AG04450 (cell line): ENCODE data around the gene HNRNPK. TPM values are rescaled to one million over a fixed set of nuclear protein-coding genes. Genes with fewer than 3 reads are reported as not detected.

Source experiments
- CTCF ChIA-PET: fragments of 300-600, 350-600 bp; formaldehyde crosslinking; extraction: SDS; loops from one replicate; lab custom pipeline; 2022; ENCODE audit warnings: antibody characterized with exemption, inconsistent platforms; lab: Charles Lee
- POLR2A ChIA-PET: fragments of 350-600 bp; formaldehyde crosslinking; extraction: SDS; loops from one replicate; lab custom pipeline; 2021; ENCODE audit warnings: antibody characterized with exemption, inconsistent platforms; lab: Yijun Ruan, JAX
- DNase-seq: peaks from one replicate; pipeline ENCODE4 v3.0.0-alpha.2; 2011; ENCODE audit warnings: low read depth, low spot score
- H3K27ac ChIP-seq: one replicate; pipeline ENCODE4 v1.5.1; 2012; ENCODE audit warnings: low read depth, low read length, control low read depth
- H3K27me3 ChIP-seq: one replicate; pipeline ENCODE4 v1.6.0; 2012; ENCODE audit warnings: low read length; ENCODE audit not compliant: control insufficient read depth, insufficient read depth
- H3K4me3 ChIP-seq: 2 replicates; pipeline ENCODE4 v1.5.1; 2011; ENCODE audit warnings: mild to moderate bottlenecking, low read depth, low read length, control low read depth
- H3K9me3 ChIP-seq: 2 replicates; pipeline ENCODE4 v1.5.1; 2012; ENCODE audit warnings: low read length; ENCODE audit not compliant: control insufficient read depth, insufficient read depth
- CTCF ChIP-seq: IDR thresholded peaks from 2 replicates; pipeline ENCODE4 v1.5.1; 2011; ENCODE audit warnings: low read depth, low read length, control low read depth, inconsistent platforms
- polyA minus RNA-seq: library from RNA; depleted of rRNA, polyadenylated mRNA; stranded (reverse); fragments of >200 nt; gene quantifications from 2 replicates; pipeline ENCODE4 v1.2.3, GENCODE V29; 2011; rRNA and poly(A)+ RNA removed
- polyA plus RNA-seq: library from polyadenylated mRNA; depleted of rRNA; stranded (reverse); fragments of >200 nt; gene quantifications from 2 replicates; pipeline ENCODE4 v1.2.3, GENCODE V29; 2011; rRNA removed

The HNRNPK gene
- polyA plus RNA-seq (586 and 673 TPM in 2 replicates), polyA minus RNA-seq (569 and 585 TPM in 2 replicates)

GRCh38 chr9:83979812-83980394 lies at the start of gene HNRNPK:
Gene HNRNPK, minus strand, starts transcription at chr9:83980215. Its CDS starts 1,963 bp downstream, at chr9:83978252.
- ChIA-PET CTCF (interaction anchor here (0.5 to 1.4 kb wide), 4 partner anchors 40 to 394 kb away, joined by 3 read pairs; no protein-coding TSS in a partner anchor), POLR2A (interaction anchor here (0.6 to 1.8 kb wide), 17 partner anchors 13 to 332 kb away, joined by 3 to 13 read pairs (median 4); partner anchors contain the start of gene KIF27)
- TF ChIP-seq CTCF: no peak; the same call in 1 of the 2 replicates
- H3K9me3 ChIP-seq: peaks cover 4% of the 10 kb centered on the region; the same call in 1 of the 2 replicates
- peak within 1 kb of the TSS; percentile 98 for H3K4me3 ChIP-seq
- H3K27me3 ChIP-seq: no peaks in the 10 kb centered on the region
- H3K27ac ChIP-seq: peak within 1 kb of the TSS; percentile 98
- peak; percentile 98 for DNase-seq

DNA sequence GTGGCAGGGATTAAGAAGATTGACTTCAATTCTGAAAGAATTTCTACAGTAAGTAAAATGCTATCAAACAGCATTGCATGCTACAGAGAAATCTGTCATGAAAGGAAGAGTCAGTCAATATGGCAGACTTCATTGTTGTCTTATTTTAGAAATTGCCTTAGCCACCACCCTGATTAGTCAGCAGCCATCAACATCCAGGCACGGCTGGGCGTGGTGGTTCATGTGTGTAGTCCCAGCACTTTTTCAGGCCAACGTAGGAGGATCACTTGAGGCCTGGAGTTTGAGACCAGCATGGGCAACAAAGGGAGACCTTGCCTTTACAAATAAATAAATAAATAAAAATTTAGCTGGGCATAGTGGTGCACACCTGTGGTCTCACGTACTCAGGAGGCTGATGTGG lies 47.2 kb upstream of the HNRNPK start:
- Histone ChIP-seq H3K27me3 (no peaks in the 10 kb centered on the region), H3K9me3 (no peaks in the 10 kb centered on the region; the same call in 1 of the 2 replicates), H3K27ac (no peak overlapping the region), H3K4me3 (no peak overlapping the region)
- POLR2A ChIA-PET: no interaction called here
- CTCF ChIA-PET: no interaction called here
- TF ChIP-seq CTCF: no peak
- no peak for DNase-seq

GRCh38 chr9:84024041-84024575 lies 44.1 kb upstream of the HNRNPK start:
- no peak overlapping the region for H3K4me3 ChIP-seq
- H3K9me3 ChIP-seq: no peaks in the 10 kb centered on the region; the same call in 1 of the 2 replicates
- H3K27me3 ChIP-seq: no peaks in the 10 kb centered on the region
- H3K27ac ChIP-seq: no peak overlapping the region
- ChIA-PET POLR2A (interaction anchor here (0.7 kb wide), 1 partner anchor 71 kb away, joined by 4 read pairs; no protein-coding TSS in a partner anchor), CTCF (no interaction called here)
- no peak for DNase-seq
- TF ChIP-seq CTCF: no peak

GRCh38 chr9:84007662-84008061 lies 27.6 kb upstream of the HNRNPK start:
- Histone ChIP-seq H3K27me3 (no peaks in the 10 kb centered on the region), H3K9me3 (no peaks in the 10 kb centered on the region), H3K4me3 (no peak overlapping the region), H3K27ac (no peak overlapping the region)
- TF ChIP-seq CTCF: no peak
- POLR2A ChIA-PET: no interaction called here
- DNase-seq: no peak
- CTCF ChIA-PET: no interaction called here

GRCh38 chr9:84003246-84003645 lies 23.2 kb upstream of the HNRNPK start:
- Histone ChIP-seq H3K27me3 (no peaks in the 10 kb centered on the region), H3K9me3 (no peaks in the 10 kb centered on the region), H3K4me3 (no peak overlapping the region), H3K27ac (no peak overlapping the region)
- CTCF ChIA-PET: interaction anchor here (0.9 kb wide), 1 partner anchor 258 kb away, joined by 3 read pairs; no protein-coding TSS in a partner anchor
- no peak for DNase-seq
- TF ChIP-seq CTCF: no peak
- POLR2A ChIA-PET: no interaction called here
